Measurements from ENCODE around the gene RAPGEF5.

Gene RAPGEF5

GRCh38 chr7:22214000-22214399 is 143.0 kb downstream of the RAPGEF5 start:
- DNase-seq, result no peak

- DNase-seq, result no peak
Observed at GRCh38 chr7:22213081-22213480, 143.9 kb downstream of the RAPGEF5 start.

GRCh38 chr7:22210967-22211366 is 146.0 kb downstream of the RAPGEF5 start:
- DNase-seq, result no peak

- DNase-seq, result no peak
Observed at GRCh38 chr7:22210355-22210754, 146.6 kb downstream of the RAPGEF5 start.

- DNase-seq, result no peak
Observed at GRCh38 chr7:22208799-22209198, 148.2 kb downstream of the RAPGEF5 start.

- no peak for DNase-seq
Observed at GRCh38 chr7:22207724-22208225, 149.2 kb downstream of the RAPGEF5 start.

GRCh38 chr7:22205631-22206030 is 151.3 kb downstream of the RAPGEF5 start:
- no peak for DNase-seq

- no peak for DNase-seq
Observed at GRCh38 chr7:22204312-22204711, 152.6 kb downstream of the RAPGEF5 start.

GRCh38 chr7:22202141-22202540 is 154.8 kb downstream of the RAPGEF5 start:
- no peak for DNase-seq

GRCh38 chr7:22201186-22201880 is 155.6 kb downstream of the RAPGEF5 start:
- no peak for DNase-seq

GRCh38 chr7:22200777-22201176 is 156.2 kb downstream of the RAPGEF5 start:
- no peak for DNase-seq

GRCh38 chr7:22200238-22200637 is 156.7 kb downstream of the RAPGEF5 start:
- no peak for DNase-seq

- no peak for DNase-seq
Observed at GRCh38 chr7:22197376-22197775, 159.6 kb downstream of the RAPGEF5 start.

- DNase-seq, result no peak
Observed at GRCh38 chr7:22196429-22196828, 160.5 kb downstream of the RAPGEF5 start.

- DNase-seq, result no peak
Observed at GRCh38 chr7:22195397-22196172, 161.4 kb downstream of the RAPGEF5 start.

- DNase-seq, result no peak
Observed at GRCh38 chr7:22194658-22195273, 162.2 kb downstream of the RAPGEF5 start.

GRCh38 chr7:22193450-22193983 is 163.4 kb downstream of the RAPGEF5 start:
- no peak for DNase-seq

GRCh38 chr7:22192801-22193200 is 164.2 kb downstream of the RAPGEF5 start:
- DNase-seq, result no peak

GRCh38 chr7:22190736-22191135 is 166.2 kb downstream of the RAPGEF5 start:
- DNase-seq, result no peak

GRCh38 chr7:22189741-22190140 is 167.2 kb downstream of the RAPGEF5 start:
- DNase-seq, result no peak

- DNase-seq, result no peak
Observed at GRCh38 chr7:22189230-22189629, 167.7 kb downstream of the RAPGEF5 start.

GRCh38 chr7:22187691-22188348 is 169.1 kb downstream of the RAPGEF5 start:
- DNase-seq, result no peak

- DNase-seq, result no peak
Observed at GRCh38 chr7:22185559-22185958, 171.4 kb downstream of the RAPGEF5 start.
